ENCODE measurements around the gene STXBP6. TPM values are rescaled to one million over a fixed set of nuclear protein-coding genes. Genes with fewer than 3 reads are reported as not detected.

The STXBP6 gene
- polyA plus RNA-seq, 1 donor (not counting 4 experiments of a cell fraction or from before 2014, with no cell fraction given): 1.4 TPM

DNA sequence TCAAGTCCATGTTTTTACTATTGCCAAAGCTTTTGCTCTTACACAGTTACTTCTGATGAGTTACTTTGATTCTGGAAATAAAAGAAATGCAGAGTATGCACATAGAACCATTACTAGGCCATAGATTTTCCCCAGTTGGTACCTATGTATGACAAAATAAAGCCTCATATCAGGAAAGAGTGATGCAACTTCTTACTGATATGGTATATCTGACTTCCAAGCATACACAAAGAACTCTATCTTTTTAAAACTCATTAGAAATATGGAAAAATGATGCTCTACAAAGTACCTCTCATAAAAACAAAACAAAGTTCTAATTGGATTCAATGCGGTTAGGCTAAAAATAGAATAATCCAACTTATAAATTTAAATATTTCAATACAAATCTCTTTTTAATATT is 92.1 kb downstream of the STXBP6 start:
- H3K4me1 ChIP-seq (ENCODE audit: control insufficient read depth, extremely low read depth, insufficient read depth, low read length): no peaks in the 10 kb centered on the region
- dilution Hi-C loops (cut with MboI; ENCODE audit: extremely low pct_ligation_motif_present, low sequenced_read_pairs): no loop called here
- H4K20me1 ChIP-seq (ENCODE audit: control insufficient read depth, extremely low read depth, insufficient read depth, low read length): no peaks in the 10 kb centered on the region
- H3K27me3 ChIP-seq (ENCODE audit: control insufficient read depth, extremely low read depth, insufficient read depth, low read length): no peaks in the 10 kb centered on the region
- DNase-seq (ENCODE audit: low read depth, low spot score) (no peak), FAIRE-seq (no peak)
- TF ChIP-seq EZH2 (IDR thresholded peaks at IDR 0.05; ENCODE audit: low read length): no peak
- TF ChIP-seq, protein P1, sequence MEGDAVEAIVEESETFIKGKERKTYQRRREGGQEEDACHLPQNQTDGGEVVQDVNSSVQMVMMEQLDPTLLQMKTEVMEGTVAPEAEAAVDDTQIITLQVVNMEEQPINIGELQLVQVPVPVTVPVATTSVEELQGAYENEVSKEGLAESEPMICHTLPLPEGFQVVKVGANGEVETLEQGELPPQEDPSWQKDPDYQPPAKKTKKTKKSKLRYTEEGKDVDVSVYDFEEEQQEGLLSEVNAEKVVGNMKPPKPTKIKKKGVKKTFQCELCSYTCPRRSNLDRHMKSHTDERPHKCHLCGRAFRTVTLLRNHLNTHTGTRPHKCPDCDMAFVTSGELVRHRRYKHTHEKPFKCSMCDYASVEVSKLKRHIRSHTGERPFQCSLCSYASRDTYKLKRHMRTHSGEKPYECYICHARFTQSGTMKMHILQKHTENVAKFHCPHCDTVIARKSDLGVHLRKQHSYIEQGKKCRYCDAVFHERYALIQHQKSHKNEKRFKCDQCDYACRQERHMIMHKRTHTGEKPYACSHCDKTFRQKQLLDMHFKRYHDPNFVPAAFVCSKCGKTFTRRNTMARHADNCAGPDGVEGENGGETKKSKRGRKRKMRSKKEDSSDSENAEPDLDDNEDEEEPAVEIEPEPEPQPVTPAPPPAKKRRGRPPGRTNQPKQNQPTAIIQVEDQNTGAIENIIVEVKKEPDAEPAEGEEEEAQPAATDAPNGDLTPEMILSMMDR (optimal IDR thresholded peaks at IDR 0.05 in 1 of 3, IDR thresholded peaks at IDR 0.05 in 1 of 3, conservative IDR thresholded peaks at IDR 0.05 in 1 of 3; ENCODE audit: extremely low read depth in 1 of 3, insufficient read depth in 2 of 3, low read length in 3 of 3): no peak
- no peaks in the 10 kb centered on the region for H3K9me3 ChIP-seq (ENCODE audit: control insufficient read depth, low read depth, low read length)
- H3K27ac ChIP-seq (ENCODE audit: control insufficient read depth, insufficient read depth, low read length): no peak overlapping the region
- H3K4me3 ChIP-seq (ENCODE audit: control insufficient read depth in 2 of 3, extremely low read depth in 1 of 3, insufficient read depth in 2 of 3, low read depth in 1 of 3, low read length in 3 of 3): no peak overlapping the region
- no peak overlapping the region for H3K4me2 ChIP-seq (ENCODE audit: control insufficient read depth, extremely low read depth, insufficient read depth, low read depth, low read length)
- H3K9ac ChIP-seq (ENCODE audit: control insufficient read depth, extremely low read depth, insufficient read depth, low read length): no peak overlapping the region
- H3K79me2 ChIP-seq (ENCODE audit: control insufficient read depth, insufficient read depth, low read length): no peaks in the 10 kb centered on the region
- H3K9me1 ChIP-seq (ENCODE audit: control insufficient read depth, extremely low read depth, insufficient read depth, low read length): no peaks in the 10 kb centered on the region
- H2AFZ ChIP-seq (ENCODE audit: control insufficient read depth, low read length): no peak overlapping the region
- no peaks in the 10 kb centered on the region for H3K36me3 ChIP-seq (ENCODE audit: control insufficient read depth in 2 of 2, extremely low read depth in 1 of 2, insufficient read depth in 2 of 2, low read length in 2 of 2)

GRCh38 chr14:24956104-24956503 is 93.8 kb downstream of the STXBP6 start:
- no peaks in the 10 kb centered on the region for H3K27me3 ChIP-seq (ENCODE audit: control insufficient read depth, extremely low read depth, insufficient read depth, low read length)
- dilution Hi-C loops (cut with MboI; ENCODE audit: extremely low pct_ligation_motif_present, low sequenced_read_pairs): no loop called here
- no peaks in the 10 kb centered on the region for H4K20me1 ChIP-seq (ENCODE audit: control insufficient read depth, extremely low read depth, insufficient read depth, low read length)
- no peak overlapping the region for H3K9ac ChIP-seq (ENCODE audit: control insufficient read depth, extremely low read depth, insufficient read depth, low read length)
- no peaks in the 10 kb centered on the region for H3K4me1 ChIP-seq (ENCODE audit: control insufficient read depth, extremely low read depth, insufficient read depth, low read length)
- FAIRE-seq: no peak
- no peak overlapping the region for H3K27ac ChIP-seq (ENCODE audit: control insufficient read depth, insufficient read depth, low read length)
- no peaks in the 10 kb centered on the region for H3K9me1 ChIP-seq (ENCODE audit: control insufficient read depth, extremely low read depth, insufficient read depth, low read length)
- DNase-seq (ENCODE audit: low read depth, low spot score): no peak
- no peak overlapping the region for H2AFZ ChIP-seq (ENCODE audit: control insufficient read depth, low read length)
- no peak overlapping the region for H3K4me2 ChIP-seq (ENCODE audit: control insufficient read depth, extremely low read depth, insufficient read depth, low read depth, low read length)
- no peak for TF ChIP-seq EZH2 (IDR thresholded peaks at IDR 0.05; ENCODE audit: low read length)
- TF ChIP-seq, protein P1 (optimal IDR thresholded peaks at IDR 0.05 in 1 of 3, IDR thresholded peaks at IDR 0.05 in 1 of 3, conservative IDR thresholded peaks at IDR 0.05 in 1 of 3; ENCODE audit: extremely low read depth in 1 of 3, insufficient read depth in 2 of 3, low read length in 3 of 3): no peak
- H3K79me2 ChIP-seq (ENCODE audit: control insufficient read depth, insufficient read depth, low read length): no peaks in the 10 kb centered on the region
- H3K36me3 ChIP-seq (ENCODE audit: control insufficient read depth in 2 of 2, extremely low read depth in 1 of 2, insufficient read depth in 2 of 2, low read length in 2 of 2): no peaks in the 10 kb centered on the region
- H3K9me3 ChIP-seq (ENCODE audit: control insufficient read depth, low read depth, low read length): no peaks in the 10 kb centered on the region
- H3K4me3 ChIP-seq (ENCODE audit: control insufficient read depth in 2 of 3, extremely low read depth in 1 of 3, insufficient read depth in 2 of 3, low read depth in 1 of 3, low read length in 3 of 3): no peak overlapping the region
